HFF-Myc (cell line): ENCODE results near the gene CFAP58.

Experiments
- DNase-seq: peaks from one replicate; pipeline ENCODE4 v3.0.0-alpha.2; 2011; ENCODE audit warnings: low read depth; ENCODE audit errors: extremely low read depth
- H3K4me3 ChIP-seq: replicated peaks from 2 replicates; pipeline ENCODE4 v1.5.1; 2011; ENCODE audit warnings: low read depth, mild to moderate bottlenecking, control low read depth, low read length
- CTCF ChIP-seq: IDR thresholded peaks from 2 replicates; pipeline ENCODE4 v1.5.1; 2012; ENCODE audit warnings: mild to moderate bottlenecking, low read depth, low read length, control low read depth; ENCODE audit errors: missing control alignments

The CFAP58 gene

GRCh38 chr10:104391969-104392296, 38.3 kb downstream of the CFAP58 start:
- TF ChIP-seq CTCF: no peak
- no peak overlapping the region for H3K4me3 ChIP-seq
- DNase-seq: no peak

- no peak overlapping the region for H3K4me3 ChIP-seq
- TF ChIP-seq CTCF: no peak
- no peak for DNase-seq
Measured at GRCh38 chr10:104393387-104393786, 39.8 kb downstream of the CFAP58 start.

GRCh38 chr10:104396581-104396980, 42.9 kb downstream of the CFAP58 start:
- DNase-seq: no peak
- no peak overlapping the region for H3K4me3 ChIP-seq
- no peak for TF ChIP-seq CTCF

- no peak overlapping the region for H3K4me3 ChIP-seq
- no peak for TF ChIP-seq CTCF
- no peak for DNase-seq
Measured at GRCh38 chr10:104403636-104404035, 50.0 kb downstream of the CFAP58 start.

GRCh38 chr10:104406715-104407650, 53.4 kb downstream of the CFAP58 start:
- peak; percentile 14 for DNase-seq
- peak; percentile 37 for TF ChIP-seq CTCF
- H3K4me3 ChIP-seq: no peak overlapping the region

- no peak overlapping the region for H3K4me3 ChIP-seq
- no peak for TF ChIP-seq CTCF
- no peak for DNase-seq
Measured at GRCh38 chr10:104413528-104413927, 59.9 kb downstream of the CFAP58 start.
